NCI-H226 (cell line): ENCODE measurements around the gene CIRBP.

Source experiments
- DNase-seq: peaks from one replicate; pipeline ENCODE4 v3.0.0-alpha.2; 2015

Gene CIRBP

GRCh38 chr19:1270213-1270853 lies 1.2 kb downstream of the CIRBP start:
- no peak for DNase-seq

GRCh38 chr19:1270854-1271527 lies 1.9 kb downstream of the CIRBP start:
- DNase-seq, result no peak

DNA sequence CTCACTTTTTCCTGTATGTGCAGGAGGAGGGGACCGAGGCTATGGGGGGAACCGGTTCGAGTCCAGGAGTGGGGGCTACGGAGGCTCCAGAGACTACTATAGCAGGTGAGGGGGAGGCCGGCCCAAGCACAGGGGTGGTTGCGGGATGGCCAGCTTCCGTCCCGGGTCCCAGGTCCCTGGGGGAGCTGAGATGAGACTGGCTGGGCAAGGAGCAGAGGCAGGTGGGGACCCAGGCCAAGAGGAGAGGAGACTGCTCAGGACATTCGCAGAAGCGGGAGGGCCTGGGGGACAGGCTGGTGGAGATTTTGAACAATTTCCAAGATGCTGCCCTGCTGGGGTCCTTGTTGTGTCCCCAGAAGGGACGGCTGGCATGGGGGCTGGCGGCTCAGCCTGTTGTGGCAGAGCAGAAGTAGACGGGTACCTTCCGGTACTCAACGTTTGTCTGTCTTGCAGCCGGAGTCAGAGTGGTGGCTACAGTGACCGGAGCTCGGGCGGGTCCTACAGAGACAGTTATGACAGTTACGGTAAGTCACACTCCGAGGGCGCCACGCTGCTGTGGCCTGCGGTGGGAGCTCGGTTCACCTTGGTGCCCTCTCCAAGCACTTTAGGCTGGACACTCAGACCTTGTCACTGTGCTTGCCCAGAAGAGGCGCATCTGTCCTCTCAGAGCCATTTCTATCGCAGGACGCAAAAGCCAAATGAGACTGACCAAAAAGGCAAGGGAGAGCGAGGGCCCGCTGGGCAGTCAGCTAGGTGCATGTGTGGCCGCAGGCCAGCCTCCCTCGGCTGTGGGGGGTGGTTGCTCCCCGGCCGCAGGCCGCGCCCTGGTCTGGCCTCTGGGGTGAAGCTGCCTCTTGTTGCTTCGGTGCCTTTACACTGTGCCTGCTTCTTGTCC lies 2.6 kb downstream of the CIRBP start:
- DNase-seq, result no peak

- no peak for DNase-seq
Measured at GRCh38 chr19:1272423-1273262, 3.5 kb downstream of the CIRBP start.

GRCh38 chr19:1273263-1274041 lies 4.3 kb downstream of the CIRBP start:
- DNase-seq, result no peak

DNA sequence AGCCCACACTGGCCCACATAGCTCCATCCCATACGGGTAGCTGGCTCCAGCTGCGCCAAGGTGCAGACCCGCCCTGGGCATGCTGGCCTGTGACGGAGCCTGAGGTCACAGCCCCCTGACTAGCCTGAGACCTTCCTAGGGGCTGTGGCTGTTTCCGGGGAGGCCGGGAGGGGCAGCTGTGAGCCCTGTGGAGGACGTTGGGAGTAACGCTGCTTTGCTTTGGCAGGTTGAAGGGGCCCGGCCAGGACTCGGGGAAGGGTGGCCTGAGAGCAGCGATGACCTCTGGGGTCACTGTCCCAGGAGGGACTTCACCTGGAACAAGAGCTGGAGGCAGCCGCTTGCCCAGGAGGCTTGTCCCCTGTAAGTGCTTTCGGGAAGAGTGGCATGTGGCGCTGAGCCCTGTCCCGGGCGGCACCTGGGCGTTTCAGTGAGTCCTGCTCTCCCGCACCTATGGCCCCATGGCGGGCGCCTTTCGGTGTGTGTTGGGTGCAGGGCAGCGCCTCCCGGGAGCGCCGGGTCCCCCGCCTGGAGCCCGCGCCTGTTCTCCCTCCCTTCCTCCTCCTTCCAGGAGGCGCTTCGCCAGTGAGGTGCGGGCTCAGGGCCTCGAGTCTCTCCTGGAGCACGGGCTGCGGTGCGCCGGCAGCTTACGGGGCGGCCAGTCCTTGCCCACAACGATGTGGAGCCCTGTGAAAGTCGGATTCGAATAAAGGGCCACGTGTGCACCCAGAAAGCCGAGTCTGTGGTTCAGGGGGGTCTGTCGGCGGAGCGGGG lies 5.1 kb downstream of the CIRBP start:
- DNase-seq, result no peak

- no peak for DNase-seq
Measured at GRCh38 chr19:1274852-1275259, 5.7 kb downstream of the CIRBP start.

DNA sequence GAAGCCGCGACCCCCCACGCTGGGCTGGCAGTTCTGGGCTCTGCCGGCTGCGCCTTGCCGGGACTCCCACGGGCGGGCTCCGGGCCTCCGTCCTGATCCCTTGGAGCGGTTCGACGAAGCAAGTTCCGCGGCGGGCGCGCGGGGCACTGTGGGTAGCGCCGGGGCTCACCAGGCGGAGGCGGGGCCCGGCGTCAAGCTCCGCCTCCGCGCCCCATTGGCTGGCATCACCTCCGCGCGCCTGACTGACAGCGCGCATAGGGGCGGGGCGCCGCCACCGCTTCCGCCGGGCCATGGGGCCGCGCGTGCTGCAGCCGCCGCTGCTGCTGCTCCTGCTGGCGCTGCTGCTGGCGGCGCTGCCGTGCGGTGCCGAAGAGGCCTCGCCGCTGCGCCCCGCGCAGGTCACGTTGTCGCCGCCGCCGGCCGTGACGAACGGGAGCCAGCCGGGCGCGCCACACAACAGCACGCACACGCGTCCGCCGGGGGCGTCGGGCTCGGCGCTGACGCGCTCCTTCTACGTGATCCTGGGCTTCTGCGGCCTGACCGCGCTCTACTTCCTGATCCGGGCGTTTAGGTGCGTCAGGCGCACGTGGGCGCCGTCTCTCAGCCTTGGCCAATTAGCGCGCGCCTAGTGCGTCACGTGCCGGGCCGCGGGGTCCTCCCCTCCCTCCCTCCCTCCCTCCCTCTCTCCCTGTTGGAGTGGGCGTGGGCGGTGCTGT lies 6.3 kb downstream of the CIRBP start, which contains the start of gene FAM174C:
Gene FAM174C, plus strand, starts transcription at position 271 of the 716 bp plus-strand sequence. Its CDS starts 20 bp downstream, at position 291.
- peak; percentile 96 for DNase-seq

GRCh38 chr19:1275976-1276627 lies 7.0 kb downstream of the CIRBP start:
- no peak for DNase-seq

GRCh38 chr19:1276628-1277022 lies 7.5 kb downstream of the CIRBP start:
- no peak for DNase-seq

DNA sequence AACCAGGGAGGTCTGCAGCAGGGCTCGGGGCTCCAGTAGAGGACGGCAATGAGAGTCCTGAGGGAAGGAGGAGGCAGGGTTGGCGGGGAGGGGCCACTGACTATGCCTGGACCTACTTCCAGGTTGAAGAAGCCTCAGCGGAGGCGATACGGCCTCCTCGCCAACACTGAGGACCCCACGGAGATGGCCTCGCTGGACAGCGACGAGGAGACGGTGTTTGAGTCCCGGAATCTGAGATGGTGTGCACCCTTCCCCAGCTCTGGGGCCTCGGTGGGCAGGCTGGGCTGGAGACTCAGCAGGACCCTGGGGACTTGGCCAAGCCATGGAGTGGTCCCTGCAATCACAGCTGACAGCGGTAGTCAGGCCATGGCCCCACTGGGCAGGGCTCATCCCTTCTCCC lies 7.9 kb downstream of the CIRBP start:
- DNase-seq, result no peak

- no peak for DNase-seq
Measured at GRCh38 chr19:1278074-1278473, 8.9 kb downstream of the CIRBP start.

GRCh38 chr19:1278713-1279660 lies 9.9 kb downstream of the CIRBP start:
- peak; percentile 0 for DNase-seq

DNA sequence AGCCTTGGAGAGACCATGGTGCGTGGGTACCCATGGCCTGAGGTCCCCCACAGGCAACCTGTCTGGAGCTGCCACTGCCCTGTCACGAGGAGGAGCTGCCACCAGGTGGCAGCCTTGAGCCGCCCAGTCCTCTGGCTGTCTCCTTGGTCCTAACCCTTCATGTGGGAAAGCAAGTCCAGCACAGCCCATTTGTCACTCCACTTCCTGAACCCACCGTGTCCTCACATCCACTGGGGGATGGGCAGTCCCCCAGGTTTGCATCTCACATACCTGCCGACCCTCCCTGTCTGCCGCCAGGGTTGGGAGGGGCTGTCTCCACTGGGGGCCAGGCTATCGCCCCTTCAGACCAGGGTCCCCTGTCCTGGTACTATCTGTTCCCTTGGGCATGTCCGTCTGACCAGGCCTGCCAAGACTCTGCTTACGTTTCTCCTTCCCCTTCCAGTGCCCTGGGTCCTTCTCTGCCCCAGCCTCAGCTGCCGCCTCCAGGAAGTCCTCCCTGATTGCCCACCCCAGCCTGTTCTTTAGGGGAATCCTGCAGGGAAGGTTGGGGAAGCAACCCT lies 10.7 kb downstream of the CIRBP start:
- peak; percentile 41 for DNase-seq

- no peak for DNase-seq
Measured at GRCh38 chr19:1280636-1281568, 11.8 kb downstream of the CIRBP start.

- DNase-seq, result no peak
Measured at GRCh38 chr19:1281569-1282287, 12.6 kb downstream of the CIRBP start.
